HL-60 (cell line): ENCODE data around the gene ATP8A1.

Source experiments
- DNase-seq, 2 experiments: peaks; one replicate each; pipeline ENCODE4 v3.0.0-alpha.2; 2010 to 2020; ENCODE audit warnings: low read depth in 1 of 2, low spot score in 1 of 2
- H3K27ac ChIP-seq: fragments of 250-450 bp; sonication (Bioruptor Pico); replicated peaks from 2 replicates; pipeline ENCODE4 v1.5.1; 2020; ENCODE audit warnings: mild to moderate bottlenecking, moderate library complexity
- H3K27me3 ChIP-seq: fragments of 250-450 bp; sonication (Bioruptor Pico); 2 replicates; pipeline ENCODE4 v1.5.1; 2021; ENCODE audit warnings: mild to moderate bottlenecking, moderate library complexity; ENCODE audit not compliant: insufficient read depth, poor library complexity, severe bottlenecking
- H3K4me3 ChIP-seq: replicated peaks from 2 replicates; pipeline ENCODE4 v1.5.1; 2011; ENCODE audit warnings: mild to moderate bottlenecking, control low read depth, low read length; ENCODE audit not compliant: insufficient read depth
- CTCF ChIP-seq: IDR thresholded peaks from one replicate; pipeline ENCODE4 v1.5.1; 2011; ENCODE audit warnings: low read length, control low read depth, inconsistent platforms; ENCODE audit not compliant: insufficient read depth
- GABPA ChIP-seq: IDR thresholded peaks from 2 replicates; pipeline ENCODE4 v1.6.1; 2012; ENCODE audit warnings: low read depth
- POLR2AphosphoS5 ChIP-seq: IDR thresholded peaks from 2 replicates; pipeline ENCODE4 v1.6.1; 2012; ENCODE audit warnings: low read depth
- REST ChIP-seq: IDR thresholded peaks from 2 replicates; pipeline ENCODE4 v1.6.1; 2012; ENCODE audit warnings: low read depth; ENCODE audit not compliant: insufficient replicate concordance
- SPI1 ChIP-seq: IDR thresholded peaks from 2 replicates; pipeline ENCODE4 v1.6.1; 2012; ENCODE audit warnings: low read depth, mild to moderate bottlenecking, borderline replicate concordance

Gene ATP8A1

GRCh38 chr4:42646999-42647541, 9.8 kb downstream of the ATP8A1 start:
- no peak overlapping the region for H3K27ac ChIP-seq
- H3K4me3 ChIP-seq = no peak overlapping the region
- no peaks in the 10 kb centered on the region for H3K27me3 ChIP-seq
- TF ChIP-seq SPI1 = no peak
- no peak for TF ChIP-seq POLR2AphosphoS5
- no peak for TF ChIP-seq CTCF
- TF ChIP-seq GABPA = no peak
- no peak for TF ChIP-seq REST
- no peak for DNase-seq

- no peak for TF ChIP-seq REST
- no peak for TF ChIP-seq SPI1
- TF ChIP-seq GABPA = no peak
- no peak for TF ChIP-seq CTCF
- no peak for TF ChIP-seq POLR2AphosphoS5
- H3K4me3 ChIP-seq = no peak overlapping the region
- H3K27ac ChIP-seq = no peak overlapping the region
- DNase-seq = no peak
- no peaks in the 10 kb centered on the region for H3K27me3 ChIP-seq
Measured at GRCh38 chr4:42646013-42646784, 10.7 kb downstream of the ATP8A1 start.

- H3K27me3 ChIP-seq = no peaks in the 10 kb centered on the region
- no peak overlapping the region for H3K4me3 ChIP-seq
- H3K27ac ChIP-seq = no peak overlapping the region
- TF ChIP-seq POLR2AphosphoS5 (no peak), CTCF (no peak)
- DNase-seq = no peak
Measured at GRCh38 chr4:42644897-42645296, 12.0 kb downstream of the ATP8A1 start.
